ENCODE results near the gene PPDPF.

The PPDPF gene

DNA sequence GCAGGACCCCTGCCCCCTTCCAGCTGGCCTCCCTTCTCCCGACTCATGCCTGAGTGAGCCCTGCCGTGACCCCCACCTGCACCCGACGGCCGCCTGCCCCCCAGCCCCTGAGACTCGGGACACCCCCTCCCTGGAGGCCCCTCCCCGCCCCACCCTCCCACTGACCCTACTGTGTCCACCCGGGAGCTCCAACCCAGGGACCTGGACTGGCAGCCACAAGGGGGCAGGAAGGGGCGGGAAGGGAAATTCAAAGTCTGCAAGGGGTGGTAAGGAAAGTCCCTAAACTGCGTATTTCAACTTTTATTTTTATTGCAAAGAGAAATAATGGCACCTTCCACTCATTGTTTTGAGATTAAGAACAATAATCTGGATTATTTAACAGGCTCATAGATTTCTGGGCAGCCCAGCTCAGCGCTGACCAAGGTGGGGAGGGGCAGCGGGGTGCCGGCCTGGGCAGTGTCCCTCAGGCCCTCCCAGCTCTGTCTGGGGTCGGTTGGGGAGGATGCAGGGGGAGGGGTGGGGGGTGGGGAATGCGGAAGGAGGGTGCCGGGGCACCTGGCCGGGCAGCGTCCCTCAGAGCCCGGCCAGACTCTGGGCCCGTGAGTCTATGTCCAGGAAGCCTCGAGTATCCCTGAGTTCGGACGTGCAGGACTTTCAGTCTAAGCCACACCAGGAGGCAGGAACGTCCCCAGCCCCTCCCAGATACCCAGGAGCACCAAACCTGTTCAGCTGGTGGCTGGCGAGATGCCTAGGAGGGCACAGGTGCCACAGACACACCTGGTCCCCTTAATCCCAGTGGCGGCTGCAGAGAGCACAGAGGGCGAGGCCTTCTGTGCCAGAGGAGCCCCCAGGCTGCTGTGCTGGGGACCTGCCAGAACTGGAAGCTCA is 17.9 kb downstream of the PPDPF start:
- DNase-seq (ENCODE audit: low spot score), result no peak

DNA sequence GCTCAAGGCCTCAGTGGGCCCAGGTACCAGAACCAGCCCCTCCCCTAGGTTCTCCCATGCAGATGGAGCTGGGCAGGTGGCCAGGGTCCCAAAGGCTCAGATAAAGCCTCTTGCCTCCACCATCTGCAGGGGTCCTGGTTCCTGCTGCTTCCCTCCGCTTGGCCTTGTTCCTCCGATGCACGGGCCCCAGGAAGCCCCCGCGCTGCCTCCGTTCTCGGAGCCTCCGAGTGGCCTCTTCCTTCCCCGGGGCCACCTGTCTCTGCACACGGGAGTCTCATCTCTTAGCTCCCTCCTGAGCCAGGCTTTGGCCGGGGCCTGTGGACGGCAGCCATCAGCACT is 18.5 kb downstream of the PPDPF start:
- DNase-seq (ENCODE audit: low spot score), result no peak

DNA sequence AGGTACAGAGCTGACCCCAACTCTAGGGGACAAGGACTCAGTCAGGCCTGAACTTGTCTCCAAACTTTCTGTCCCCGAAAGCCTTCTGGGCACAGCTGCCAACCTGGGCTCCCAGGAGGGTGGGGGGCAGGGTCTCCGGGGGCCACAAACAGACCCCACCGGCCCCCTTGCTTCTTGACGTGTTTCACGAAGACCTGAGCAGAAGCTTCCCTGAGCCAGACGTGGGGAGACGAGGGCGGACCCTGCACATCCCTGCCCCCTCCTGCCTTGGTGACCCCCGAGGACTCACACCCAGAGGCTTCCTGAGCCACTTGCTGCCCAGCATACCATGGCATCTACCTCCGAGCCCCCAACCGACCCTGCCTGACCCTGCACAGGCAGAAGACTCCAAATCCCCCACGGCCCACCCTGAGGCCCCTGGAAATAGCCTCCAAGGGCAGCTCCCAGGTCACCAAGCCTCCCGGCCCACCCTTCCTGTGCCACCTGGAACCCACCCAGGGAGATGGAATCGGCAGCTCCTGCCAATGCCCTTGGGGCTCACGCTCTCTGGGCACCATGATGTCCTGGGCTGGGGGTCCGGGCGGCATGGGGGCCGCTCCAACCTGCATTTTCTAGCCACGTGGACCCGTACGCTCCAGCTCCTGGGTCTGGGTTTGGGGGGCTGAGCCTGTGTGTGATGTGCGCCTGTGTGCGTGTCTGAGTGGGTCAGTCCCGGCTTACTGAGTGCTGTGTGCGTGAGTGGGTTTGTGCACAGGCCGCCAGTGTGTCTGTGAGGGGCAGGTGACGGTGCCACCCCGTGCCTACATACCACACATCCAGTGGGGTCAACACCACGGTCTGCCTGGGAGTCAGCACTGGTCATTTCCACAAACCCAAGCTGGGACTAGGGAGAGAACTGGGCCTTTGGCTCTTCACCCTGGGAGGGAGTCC is 19.1 kb downstream of the PPDPF start:
- DNase-seq (ENCODE audit: low spot score), result no peak

DNA sequence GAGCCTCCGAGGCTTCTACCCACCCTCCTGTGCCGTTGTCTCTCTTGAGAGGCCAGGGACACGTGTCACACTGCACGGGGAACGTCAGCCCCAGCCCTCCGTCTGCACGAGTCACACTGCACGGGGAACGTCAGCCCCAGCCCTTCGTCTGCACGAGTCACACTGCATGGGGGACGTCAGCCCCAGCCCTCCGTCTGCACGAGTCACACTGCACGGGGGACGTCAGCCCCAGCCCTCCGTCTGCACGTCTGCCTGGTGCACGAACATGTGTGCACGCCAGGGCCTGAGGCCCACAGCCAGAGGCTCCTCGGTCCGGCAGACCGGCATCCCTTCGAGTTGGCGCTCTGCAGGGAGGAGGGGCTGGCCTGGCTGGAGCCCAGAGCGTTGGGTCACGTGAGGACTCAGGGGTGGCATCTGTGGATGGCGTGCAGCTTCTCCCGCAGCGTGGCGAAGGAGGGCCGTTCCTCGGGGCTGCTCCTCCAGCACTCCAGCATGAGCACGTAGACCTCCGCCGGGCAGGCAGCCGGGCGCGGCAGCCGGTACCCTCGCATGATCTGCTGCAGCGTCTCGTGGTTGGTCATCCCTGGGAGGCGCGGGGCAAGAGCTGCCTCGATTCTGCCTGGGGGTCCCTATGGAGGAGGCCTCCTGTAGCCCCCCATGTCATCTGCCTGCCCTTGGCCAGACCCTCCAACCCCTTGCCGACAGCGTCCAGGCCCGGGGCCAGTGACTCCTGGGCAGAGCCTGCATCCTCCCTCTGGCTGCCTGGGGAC is 20.0 kb downstream of the PPDPF start:
- peak; percentile 68 for DNase-seq (ENCODE audit: low spot score)

DNA sequence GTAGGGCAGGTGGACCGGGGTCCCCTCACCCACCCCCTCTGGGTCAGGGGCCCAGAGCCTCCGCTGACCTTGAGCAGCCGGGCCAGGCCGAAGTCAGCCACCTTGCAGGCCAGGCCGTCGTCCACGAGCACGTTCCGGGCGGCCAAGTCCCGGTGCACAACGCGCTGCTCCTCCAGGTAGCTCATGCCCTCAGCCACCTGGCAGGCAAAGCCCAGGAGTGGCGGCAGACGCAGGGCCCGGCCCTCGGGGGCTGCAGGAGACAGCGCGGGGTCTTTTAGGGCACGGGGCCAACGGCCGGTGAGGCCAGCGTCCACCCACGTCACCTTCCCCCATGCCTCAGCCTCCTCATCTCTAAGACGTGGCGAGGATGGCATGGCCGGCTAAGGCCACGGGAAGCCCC is 20.8 kb downstream of the PPDPF start:
- no peak for DNase-seq (ENCODE audit: low spot score)

DNA sequence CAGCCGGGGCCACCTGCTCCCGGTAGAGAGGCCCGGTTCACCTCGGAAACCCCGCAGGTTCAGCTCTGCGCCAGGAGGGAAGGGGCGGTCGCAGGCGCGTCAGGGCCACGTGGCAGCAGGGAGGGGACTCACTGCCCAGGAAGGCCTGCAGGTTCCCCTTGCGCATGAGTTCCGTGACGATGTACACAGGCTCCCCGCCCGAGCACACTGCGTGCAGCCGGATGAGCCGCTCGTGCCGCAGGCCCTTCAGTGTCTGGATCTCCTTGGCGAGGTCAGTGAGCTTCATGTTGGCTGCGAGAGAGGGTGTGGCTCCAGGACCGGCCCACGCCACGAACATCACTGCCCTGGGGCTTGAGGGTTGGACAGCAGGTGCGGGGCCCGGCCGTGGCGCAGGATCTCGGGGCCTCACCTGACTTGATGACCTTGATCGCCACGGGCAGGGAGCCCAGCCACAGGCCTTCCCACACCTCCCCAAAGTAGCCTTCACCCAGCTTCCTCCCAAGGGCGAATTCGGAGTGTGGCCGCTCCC is 21.5 kb downstream of the PPDPF start:
- DNase-seq (ENCODE audit: low spot score), result no peak

DNA sequence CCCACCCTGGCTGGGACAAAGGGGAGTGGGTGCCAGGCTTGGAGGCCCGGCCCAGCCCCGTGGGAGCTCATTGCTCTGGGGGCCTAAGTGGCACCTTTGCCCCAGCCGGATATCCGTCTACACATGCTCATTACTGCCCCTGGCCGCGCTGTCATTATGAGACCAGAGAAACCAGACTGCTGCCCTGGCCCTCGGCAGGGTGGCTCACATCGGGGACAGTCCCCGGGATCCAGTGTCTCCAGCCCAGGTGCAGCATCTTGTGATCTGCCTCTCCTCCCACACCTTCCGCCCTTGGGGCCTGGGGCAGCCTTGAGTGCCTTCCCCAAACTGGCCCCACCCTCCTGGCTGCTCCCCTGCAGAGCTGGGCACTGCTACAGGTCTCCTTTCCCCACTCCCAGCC is 22.1 kb downstream of the PPDPF start:
- no peak for DNase-seq (ENCODE audit: low spot score)

DNA sequence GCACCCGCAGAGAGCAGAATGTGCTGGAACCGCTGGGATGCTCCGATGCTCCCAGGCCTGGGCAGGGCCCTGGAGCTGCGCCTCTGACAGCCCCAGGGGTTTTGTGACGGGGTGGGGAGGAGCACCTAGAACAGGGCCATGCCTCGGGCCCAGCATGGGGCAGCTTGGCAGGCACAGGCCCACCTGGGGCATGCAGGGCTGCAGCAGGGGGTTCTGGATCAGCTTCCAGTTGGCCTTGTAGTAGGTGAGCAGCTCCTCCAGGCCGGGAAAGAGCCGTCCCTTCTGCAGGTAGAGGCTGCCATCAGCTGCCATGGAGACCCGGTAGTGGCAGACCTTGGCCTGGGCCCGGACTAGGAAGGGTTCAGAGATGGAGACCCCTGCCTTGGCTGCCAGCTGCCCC is 22.6 kb downstream of the PPDPF start:
- no peak for DNase-seq (ENCODE audit: low spot score)

DNA sequence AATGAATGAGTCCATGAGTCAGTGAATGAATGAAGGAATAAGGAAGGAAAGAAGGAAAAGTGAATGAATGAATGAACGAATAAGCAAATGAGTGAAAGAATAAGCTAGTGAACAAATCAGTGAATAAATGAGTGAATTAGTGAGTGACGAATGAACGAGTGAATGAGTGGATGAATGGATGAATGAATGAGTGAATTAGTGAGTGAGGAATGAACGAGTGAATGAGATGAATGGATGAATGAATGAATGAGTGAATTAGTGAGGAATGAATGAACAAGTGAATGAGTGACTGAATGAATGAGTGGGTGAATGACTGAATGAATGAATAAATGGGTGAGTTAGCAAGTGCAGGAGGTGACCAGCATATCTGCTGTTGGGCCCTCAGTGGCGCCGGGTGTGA is 23.2 kb downstream of the PPDPF start:
- no peak for DNase-seq (ENCODE audit: low spot score)

DNA sequence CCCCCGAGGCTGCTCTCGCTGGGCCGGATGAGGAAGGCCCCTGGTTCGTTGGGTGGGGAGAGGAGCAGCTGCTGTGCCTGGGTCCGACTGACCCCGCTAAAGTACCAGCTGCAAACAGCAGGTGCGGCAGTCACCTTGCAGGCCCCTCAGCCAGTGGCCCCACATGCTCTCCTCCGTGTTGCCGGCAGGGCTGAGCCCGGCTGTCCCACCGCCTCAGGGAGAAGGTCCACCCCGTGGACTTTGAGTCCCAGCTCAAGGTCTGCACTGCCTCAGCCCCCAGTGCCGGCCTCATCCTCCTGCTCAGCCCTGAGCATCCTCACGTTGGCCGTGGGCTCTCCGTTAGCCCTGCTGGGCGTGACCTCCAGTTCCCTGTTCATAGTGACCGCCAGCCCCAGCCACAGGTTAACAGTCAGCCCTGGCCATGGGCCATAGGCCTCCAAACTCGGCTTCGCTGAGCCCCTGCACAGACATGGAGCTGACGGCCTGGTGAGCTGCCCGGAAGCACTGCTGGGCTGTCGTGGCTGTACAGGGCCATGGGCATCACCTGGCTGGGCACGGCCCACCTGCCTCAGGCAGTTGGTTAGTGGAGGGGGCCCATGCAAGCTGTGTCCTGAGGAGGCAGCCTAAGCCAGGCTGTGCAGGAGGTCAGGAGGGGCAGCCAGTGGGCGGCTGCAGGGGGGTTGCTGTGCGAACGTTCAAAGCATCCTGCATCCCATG is 23.8 kb downstream of the PPDPF start:
- no peak for DNase-seq (ENCODE audit: low spot score)

DNA sequence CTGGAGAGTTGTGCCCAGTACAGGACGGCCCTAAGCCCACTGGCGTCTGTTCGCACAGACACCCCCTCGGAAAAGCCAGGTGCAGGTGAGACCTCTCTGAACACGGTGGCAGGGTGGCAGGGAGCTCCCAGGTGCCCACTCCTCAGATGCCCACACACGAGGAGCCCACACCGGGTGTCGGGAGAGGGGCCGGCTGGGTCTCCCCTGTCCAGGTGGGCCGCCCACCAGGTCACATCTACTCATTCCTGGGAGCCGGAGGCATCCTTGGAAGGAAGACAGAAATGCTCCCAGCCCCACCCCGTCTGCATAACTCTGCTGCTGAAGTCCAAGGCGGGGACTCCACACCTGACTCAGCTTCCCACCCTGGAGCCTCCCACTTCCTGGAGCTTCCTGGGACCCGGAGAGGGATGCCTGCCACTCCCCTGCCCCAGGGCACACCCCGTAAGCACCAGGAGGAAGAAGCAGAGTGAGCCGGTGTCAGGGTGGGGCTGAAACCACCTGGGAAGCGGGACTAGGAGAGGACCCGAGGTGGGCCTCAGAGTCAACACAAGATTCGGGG is 24.5 kb downstream of the PPDPF start:
- DNase-seq (ENCODE audit: low spot score), result no peak

DNA sequence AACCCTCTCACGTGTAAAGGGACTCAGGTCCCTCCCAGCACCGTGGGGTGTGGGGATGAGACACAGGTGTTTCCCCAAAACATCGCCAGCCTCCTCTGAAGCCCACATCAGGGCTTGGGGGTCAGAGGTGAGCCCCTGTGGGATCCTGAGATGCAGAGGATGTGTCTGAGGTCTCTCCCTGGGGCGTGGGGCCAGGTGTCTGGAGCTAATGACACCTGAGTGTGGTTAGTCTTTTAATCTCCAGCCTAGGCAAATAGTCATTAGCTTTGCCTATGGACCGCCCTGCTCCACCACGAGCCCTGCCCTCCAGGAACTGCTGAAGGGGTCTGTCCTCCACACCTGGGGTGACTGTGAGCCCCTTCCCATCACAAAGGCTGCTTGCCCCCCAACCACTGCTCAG is 25.2 kb downstream of the PPDPF start:
- DNase-seq (ENCODE audit: low spot score), result no peak

DNA sequence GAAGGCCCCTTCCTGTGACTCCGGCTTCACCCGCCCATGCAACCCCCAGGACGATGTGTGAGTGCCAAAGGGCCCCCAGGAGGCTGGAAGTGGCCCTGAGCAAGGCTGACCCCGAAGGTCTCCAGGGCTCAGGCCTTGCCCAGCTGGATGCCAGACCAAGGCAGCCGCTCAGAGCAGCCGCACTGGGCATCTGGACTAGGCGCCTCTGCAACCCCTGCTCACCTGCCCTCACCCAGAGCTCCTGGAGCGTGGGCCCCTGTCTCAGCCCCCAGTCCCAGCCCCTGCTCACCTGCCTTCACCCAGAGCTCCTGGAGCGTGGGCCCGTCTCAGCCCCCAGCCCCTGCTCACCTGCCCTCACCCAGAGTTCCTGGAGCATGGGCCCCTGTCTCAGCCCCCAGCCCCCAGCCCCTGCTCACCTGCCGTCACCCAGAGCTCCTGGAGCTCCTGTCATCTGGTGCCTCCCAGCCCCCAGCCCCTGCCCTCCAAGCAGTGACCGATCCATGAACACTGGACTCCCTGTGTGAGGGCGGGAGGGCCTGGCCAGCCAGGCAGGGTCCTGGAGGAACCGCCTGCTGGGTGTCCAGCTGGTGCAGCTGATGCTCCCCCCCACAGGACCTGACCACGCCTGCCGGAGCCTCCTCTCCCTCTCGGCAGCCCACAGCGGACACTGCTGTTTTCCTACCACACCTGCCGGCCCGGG is 25.8 kb downstream of the PPDPF start:
- DNase-seq (ENCODE audit: low spot score), result no peak

DNA sequence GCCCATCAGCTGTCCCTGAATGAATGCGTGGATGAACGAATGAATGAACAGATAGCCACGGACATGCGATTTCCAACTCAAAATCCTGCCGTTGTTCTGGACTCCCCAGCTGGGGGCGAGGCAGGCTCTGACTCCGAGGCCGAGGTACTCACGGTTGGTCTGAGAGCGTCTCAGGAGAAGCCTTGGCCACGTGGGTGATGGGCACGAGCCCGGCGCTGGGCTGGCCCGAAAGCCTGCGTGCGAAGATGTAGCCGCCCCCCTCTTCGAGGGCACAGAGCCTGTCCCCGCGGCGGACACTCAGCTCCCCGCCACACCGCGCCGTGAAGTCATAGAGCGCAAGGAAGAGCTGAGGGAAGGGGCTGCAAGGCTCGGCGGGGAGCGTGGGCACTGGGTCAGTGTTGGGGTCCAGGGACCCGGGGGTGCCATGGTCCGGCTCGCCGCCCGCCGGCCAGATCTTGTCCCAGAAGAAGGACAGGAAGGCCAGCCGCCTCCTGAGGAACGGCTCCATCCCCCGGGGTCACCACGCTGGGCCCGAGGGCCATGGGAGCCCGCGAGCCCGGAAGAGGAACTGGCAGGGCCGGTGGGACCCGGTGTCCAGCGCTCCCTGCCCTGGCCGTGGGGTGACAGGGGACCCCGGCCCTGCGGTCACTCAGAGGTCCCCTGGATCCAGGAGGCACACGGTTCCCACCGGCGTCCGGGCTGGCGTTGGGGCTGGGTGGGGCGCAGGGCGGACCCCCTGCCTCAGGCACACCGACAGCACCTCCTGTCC is 26.6 kb downstream of the PPDPF start:
- no peak for DNase-seq (ENCODE audit: low spot score)

DNA sequence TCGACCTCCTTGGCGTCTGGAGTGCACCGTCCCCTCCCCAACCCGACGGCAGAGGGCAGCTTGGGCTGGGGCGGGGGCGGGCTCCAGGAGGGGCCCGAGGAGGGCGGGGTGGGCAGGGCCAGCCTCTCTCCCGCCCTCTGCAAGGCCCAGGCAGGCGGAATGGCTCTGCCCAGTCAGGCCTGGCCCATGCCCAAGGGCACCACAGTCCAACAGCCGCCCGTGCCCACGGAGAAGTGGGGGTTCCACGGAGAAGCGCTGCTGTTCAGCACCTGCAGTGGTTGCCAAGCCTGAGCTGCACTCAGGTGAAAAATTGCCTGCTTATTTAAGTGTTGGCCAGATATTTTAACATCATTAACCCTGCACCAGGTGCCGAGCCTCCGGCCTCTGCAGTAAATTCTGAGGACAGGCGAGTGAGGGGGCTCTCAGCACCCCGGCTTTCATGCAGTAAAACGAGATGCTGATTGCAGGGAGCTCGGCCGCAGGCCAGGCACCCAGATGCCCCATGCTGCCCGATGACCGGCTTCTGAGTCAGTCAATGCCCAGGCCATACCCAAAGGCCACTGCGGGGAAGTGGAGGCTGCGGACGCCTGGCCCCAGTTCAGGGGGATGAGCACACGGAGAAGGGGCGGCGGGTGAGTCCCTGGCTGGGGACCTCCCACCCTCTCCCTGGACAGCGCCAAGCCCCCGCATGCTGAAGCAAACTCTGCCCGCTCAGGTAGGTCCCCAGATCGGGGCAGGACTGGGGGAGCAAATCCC is 27.3 kb downstream of the PPDPF start, which contains the start of gene SRMS:
SRMS (minus strand) TSS at position 25 of the 756 bp plus-strand sequence. CDS start 286 bp downstream, outside the sequence.
- DNase-seq (ENCODE audit: low spot score), result no peak

DNA sequence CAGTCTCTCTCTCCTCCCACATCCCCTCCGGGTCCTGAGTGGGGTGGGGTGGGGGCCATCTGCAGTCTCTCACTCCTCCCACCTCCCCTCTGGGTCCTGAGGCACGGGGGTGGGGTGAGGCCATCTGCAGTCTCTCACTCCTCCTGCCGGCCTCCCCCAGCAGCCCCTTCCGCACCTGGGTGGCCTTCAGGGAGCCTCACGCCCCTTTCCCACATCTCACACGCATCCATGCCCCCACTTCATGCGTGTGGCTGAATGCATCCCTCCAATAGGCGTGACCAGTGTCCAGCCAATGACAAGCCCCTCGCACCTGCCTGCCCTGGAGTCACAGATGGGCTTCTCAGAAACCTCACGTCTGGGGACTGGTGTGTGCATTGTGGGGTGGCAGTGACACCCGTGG is 28.0 kb downstream of the PPDPF start:
- DNase-seq (ENCODE audit: low spot score), result no peak

DNA sequence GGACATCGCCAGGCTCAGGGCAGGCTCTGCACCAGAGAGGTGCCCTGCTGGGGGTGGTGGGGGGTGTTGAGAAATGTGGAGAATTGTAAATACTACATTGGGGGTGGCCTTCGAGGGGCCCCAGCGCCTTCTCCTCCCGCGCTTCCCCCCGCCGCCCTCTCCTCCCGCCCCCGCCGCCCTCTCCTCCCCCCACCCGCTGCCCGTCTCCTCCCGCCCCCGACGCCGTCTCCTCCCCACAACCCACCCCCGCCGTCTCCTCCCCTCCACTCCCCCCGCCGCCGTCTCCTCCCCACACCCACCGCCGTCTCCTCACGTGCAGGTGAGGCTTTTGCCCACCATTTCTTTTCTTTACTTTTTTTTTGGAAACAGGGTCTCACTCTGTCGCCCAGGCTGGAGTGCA is 28.5 kb downstream of the PPDPF start:
- DNase-seq (ENCODE audit: low spot score), result no peak

DNA sequence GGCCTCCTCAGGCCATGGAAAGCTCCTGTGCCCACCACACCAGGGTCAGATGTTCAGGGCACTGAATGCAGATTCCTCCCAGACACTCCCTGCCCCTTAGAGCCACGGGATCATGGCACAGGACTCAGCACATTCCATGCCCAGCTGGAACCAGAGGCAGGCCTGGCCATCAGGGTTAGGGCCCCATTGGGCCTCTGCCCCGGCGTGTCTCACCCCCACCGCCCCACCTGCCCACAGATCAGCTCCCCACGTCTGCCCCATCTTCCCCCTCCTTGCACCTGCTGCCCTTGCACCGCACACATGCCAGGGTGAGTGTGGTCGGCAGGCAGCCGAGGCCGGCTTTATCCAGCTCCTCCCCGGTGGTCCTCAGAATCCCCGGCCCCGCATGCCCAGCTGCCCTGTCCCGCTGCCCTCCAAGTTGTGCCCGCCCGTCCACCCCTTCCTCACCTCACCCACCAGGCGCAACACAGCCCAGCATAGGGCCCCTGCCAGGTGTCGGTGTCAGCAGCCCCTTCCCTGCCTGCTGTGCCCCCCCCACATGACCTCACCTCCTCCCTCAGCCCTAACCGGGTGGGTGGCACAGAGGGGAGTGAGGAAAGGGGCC is 29.2 kb downstream of the PPDPF start:
- no peak for DNase-seq (ENCODE audit: low spot score)
